WERI-Rb-1 (cell line): ENCODE results near the gene NANOS3.

Source experiments
- DNase-seq: peaks from one replicate; pipeline ENCODE4 v3.0.0-alpha.2; 2020
- H3K27ac ChIP-seq: fragments of 250-450 bp; sonication (Bioruptor Pico); 2 replicates; pipeline ENCODE4 v1.5.1; 2020; ENCODE audit warnings: mild to moderate bottlenecking, moderate library complexity
- H3K27me3 ChIP-seq: fragments of 250-450 bp; sonication (Bioruptor Pico); 2 replicates; pipeline ENCODE4 v1.5.1; 2021; ENCODE audit warnings: mild to moderate bottlenecking, low read depth, moderate library complexity; ENCODE audit not compliant: insufficient read depth, severe bottlenecking
- H3K36me3 ChIP-seq: fragments of 250-450 bp; sonication (Bioruptor Pico); 2 replicates; pipeline ENCODE4 v1.5.1; 2020; ENCODE audit warnings: mild to moderate bottlenecking, moderate library complexity
- H3K4me3 ChIP-seq: 2 replicates; pipeline ENCODE4 v1.5.1; 2011; ENCODE audit warnings: low read depth, mild to moderate bottlenecking, control low read depth, low read length
- H3K9me3 ChIP-seq: fragments of 250-450 bp; sonication (Bioruptor Pico); 2 replicates; pipeline ENCODE4 v1.5.1; 2021; ENCODE audit warnings: mild to moderate bottlenecking, moderate library complexity; ENCODE audit not compliant: severe bottlenecking
- CTCF ChIP-seq: IDR thresholded peaks from 2 replicates; pipeline ENCODE4 v1.5.1; 2011; ENCODE audit warnings: low read depth, mild to moderate bottlenecking, control low read depth, inconsistent platforms, low read length

The NANOS3 gene

GRCh38 chr19:13839130-13839937 is 37.6 kb upstream of the NANOS3 start:
- Histone ChIP-seq H3K36me3 (no peaks in the 10 kb centered on the region), H3K9me3 (no peaks in the 10 kb centered on the region), H3K4me3 (no peak overlapping the region), H3K27ac (no peak overlapping the region), H3K27me3 (no peaks in the 10 kb centered on the region)
- TF ChIP-seq CTCF, result no peak
- DNase-seq, result no peak

- DNase-seq, result no peak
- Histone ChIP-seq H3K9me3 (no peaks in the 10 kb centered on the region), H3K27me3 (no peaks in the 10 kb centered on the region), H3K27ac (no peak overlapping the region), H3K4me3 (no peak overlapping the region), H3K36me3 (no peaks in the 10 kb centered on the region)
- no peak for TF ChIP-seq CTCF
Measured at GRCh38 chr19:13839938-13840304, 37.0 kb upstream of the NANOS3 start.

GRCh38 chr19:13840305-13841085 is 36.4 kb upstream of the NANOS3 start:
- Histone ChIP-seq H3K27me3 (no peaks in the 10 kb centered on the region), H3K9me3 (no peaks in the 10 kb centered on the region), H3K4me3 (no peak overlapping the region), H3K36me3 (no peaks in the 10 kb centered on the region), H3K27ac (no peak overlapping the region)
- no peak for DNase-seq
- no peak for TF ChIP-seq CTCF

- Histone ChIP-seq H3K27me3 (no peaks in the 10 kb centered on the region), H3K4me3 (no peak overlapping the region), H3K36me3 (no peaks in the 10 kb centered on the region), H3K27ac (no peak overlapping the region), H3K9me3 (no peaks in the 10 kb centered on the region)
- no peak for DNase-seq
- TF ChIP-seq CTCF, result no peak
Measured at GRCh38 chr19:13841086-13841961, 35.6 kb upstream of the NANOS3 start.

GRCh38 chr19:13841962-13842290 is 35.0 kb upstream of the NANOS3 start:
- no peak for DNase-seq
- Histone ChIP-seq H3K27ac (no peak overlapping the region), H3K9me3 (no peaks in the 10 kb centered on the region), H3K27me3 (no peaks in the 10 kb centered on the region), H3K36me3 (no peaks in the 10 kb centered on the region), H3K4me3 (peak overlapping the region; percentile 60)
- TF ChIP-seq CTCF, result no peak
